Activated naive CD4-positive, alpha-beta T cell treated with Interleukin-2 at 50 U/mL for 16 hours (primary cell): Measurements from ENCODE around the gene CDC5L.

Source experiments
- DNase-seq: peaks from one replicate; pipeline ENCODE4 v3.0.0-alpha.2; 2020

Gene CDC5L

GRCh38 chr6:44456070-44456965 lies 68.8 kb downstream of the CDC5L start:
- DNase-seq, result peak; percentile 40

- no peak for DNase-seq
These were observed 69.4 kb downstream of the CDC5L start for GRCh38 chr6:44456966-44457292.

- DNase-seq, result no peak
These were observed 70.1 kb downstream of the CDC5L start for GRCh38 chr6:44457596-44457995.

GRCh38 chr6:44458551-44458950 lies 71.0 kb downstream of the CDC5L start:
- DNase-seq, result no peak

- DNase-seq, result no peak
These were observed 74.8 kb downstream of the CDC5L start for GRCh38 chr6:44462335-44462734.

GRCh38 chr6:44462797-44463727 lies 75.6 kb downstream of the CDC5L start:
- DNase-seq, result no peak

GRCh38 chr6:44463728-44464450 lies 76.4 kb downstream of the CDC5L start:
- DNase-seq, result no peak

GRCh38 chr6:44464527-44465310 lies 77.2 kb downstream of the CDC5L start:
- DNase-seq, result no peak

GRCh38 chr6:44466955-44467354 lies 79.4 kb downstream of the CDC5L start:
- no peak for DNase-seq

GRCh38 chr6:44468835-44469234 lies 81.3 kb downstream of the CDC5L start:
- no peak for DNase-seq

GRCh38 chr6:44470115-44470464 lies 82.6 kb downstream of the CDC5L start:
- no peak for DNase-seq

GRCh38 chr6:44470746-44471145 lies 83.2 kb downstream of the CDC5L start:
- DNase-seq, result no peak

GRCh38 chr6:44471271-44471981 lies 83.9 kb downstream of the CDC5L start:
- no peak for DNase-seq

GRCh38 chr6:44472250-44472945 lies 84.9 kb downstream of the CDC5L start:
- no peak for DNase-seq

GRCh38 chr6:44473393-44474189 lies 86.1 kb downstream of the CDC5L start:
- no peak for DNase-seq

- no peak for DNase-seq
These were observed 86.7 kb downstream of the CDC5L start for GRCh38 chr6:44474190-44474631.

GRCh38 chr6:44474643-44475042 lies 87.1 kb downstream of the CDC5L start:
- no peak for DNase-seq

GRCh38 chr6:44475417-44475778 lies 87.9 kb downstream of the CDC5L start:
- no peak for DNase-seq

GRCh38 chr6:44475779-44476434 lies 88.4 kb downstream of the CDC5L start:
- peak; percentile 74 for DNase-seq

- DNase-seq, result no peak
These were observed 89.3 kb downstream of the CDC5L start for GRCh38 chr6:44476849-44477248.
